Hepatocyte (in vitro differentiated cells): Measurements from ENCODE around the gene ZNF300. TPM values are rescaled to one million over a fixed set of nuclear protein-coding genes. Genes with fewer than 3 reads are reported as not detected.
"Not testable (repeated sequence)": the region's sequence is repeated elsewhere in the genome, so short reads cannot be mapped to it uniquely, and the experiment has no call there.

Experiments used
- DNase-seq: peaks from one replicate; pipeline ENCODE4 v3.0.0-alpha.2; 2016; ENCODE audit warnings: low spot score
- H2AFZ ChIP-seq: fragments of 200-600 bp; sonication (generic); 2 replicates; pipeline ENCODE4 v1.6.0; 2016; ENCODE audit warnings: antibody characterized with exemption, mild to moderate bottlenecking
- H3K27ac ChIP-seq: fragments of 200-600 bp; sonication (generic); 2 replicates; pipeline ENCODE4 v1.5.1; 2016; ENCODE audit warnings: mild to moderate bottlenecking
- H3K27me3 ChIP-seq: fragments of 200-600 bp; sonication (generic); 2 replicates; pipeline ENCODE4 v1.6.1; 2016
- H3K36me3 ChIP-seq: fragments of 200-600 bp; sonication (generic); replicated peaks from 2 replicates; pipeline ENCODE4 v1.5.1; 2016; ENCODE audit warnings: low read depth; ENCODE audit not compliant: insufficient read depth
- H3K4me1 ChIP-seq: fragments of 200-600 bp; sonication (generic); 2 replicates; pipeline ENCODE4 v1.5.1; 2016; ENCODE audit warnings: mild to moderate bottlenecking, moderate library complexity; ENCODE audit not compliant: insufficient read depth
- H3K4me2 ChIP-seq: fragments of 200-600 bp; sonication (generic); 2 replicates; pipeline ENCODE4 v1.6.0; 2016
- H3K4me3 ChIP-seq: fragments of 200-600 bp; sonication (generic); 2 replicates; pipeline ENCODE4 v1.5.1; 2016; ENCODE audit warnings: mild to moderate bottlenecking
- H3K79me2 ChIP-seq: fragments of 200-600 bp; sonication (generic); 2 replicates; pipeline ENCODE4 v1.6.0; 2017; ENCODE audit warnings: mild to moderate bottlenecking
- H3K9me2 ChIP-seq: fragments of 200-600 bp; sonication (generic); replicated peaks from 2 replicates; pipeline ENCODE4 v1.6.0; 2017; ENCODE audit warnings: mild to moderate bottlenecking; ENCODE audit not compliant: insufficient read depth
- H3K9me3 ChIP-seq: fragments of 200-600 bp; sonication (generic); 2 replicates; pipeline ENCODE4 v1.5.1; 2016; ENCODE audit warnings: low read depth, mild to moderate bottlenecking
- H4K20me1 ChIP-seq: fragments of 200-600 bp; sonication (generic); 2 replicates; pipeline ENCODE4 v1.6.0; 2016; ENCODE audit warnings: mild to moderate bottlenecking; ENCODE audit not compliant: insufficient read depth, poor library complexity, severe bottlenecking
- EZH2phosphoT487 ChIP-seq: fragments of 200-600 bp; sonication (generic); IDR thresholded peaks from one replicate; pipeline ENCODE4 v1.6.1; 2018; ENCODE audit warnings: antibody characterized with exemption, mild to moderate bottlenecking, low read depth, moderate library complexity; ENCODE audit not compliant: unreplicated experiment, severe bottlenecking
- WGBS: methylation state at CpG from one replicate; pipeline ENCODE4 v1.1.6; 2016; ENCODE audit warnings: low lambda C conversion rate; ENCODE audit errors: missing lambda C conversion rate; 5-methylcytosine and 5-hydroxymethylcytosine counted together
- polyA plus RNA-seq: library from polyadenylated mRNA; unstranded; fragments of >200 nt; fragmentation: Nextera tagmentation; extraction: Ambion mirVana; gene quantifications from 2 replicates; pipeline ENCODE4 v1.2.1, GENCODE V29; 2016
- total RNA-seq: library from RNA; depleted of rRNA; stranded (reverse); fragments of >200 nt; gene quantifications from 2 replicates; pipeline ENCODE4 v1.2.3, GENCODE V29; 2014
- TF ChIP-seq, protein P1 (sequence below): fragments of 200-600 bp; sonication (generic); IDR thresholded peaks from 2 replicates; pipeline ENCODE4 v1.5.1; 2016; ENCODE audit warnings: antibody characterized with exemption, mild to moderate bottlenecking; ENCODE audit not compliant: poor library complexity

ZNF300 gene
- total and polyA plus RNA-seq, 2 experiments from 2014 or later, result 2.7 to 10.0 TPM

DNA sequence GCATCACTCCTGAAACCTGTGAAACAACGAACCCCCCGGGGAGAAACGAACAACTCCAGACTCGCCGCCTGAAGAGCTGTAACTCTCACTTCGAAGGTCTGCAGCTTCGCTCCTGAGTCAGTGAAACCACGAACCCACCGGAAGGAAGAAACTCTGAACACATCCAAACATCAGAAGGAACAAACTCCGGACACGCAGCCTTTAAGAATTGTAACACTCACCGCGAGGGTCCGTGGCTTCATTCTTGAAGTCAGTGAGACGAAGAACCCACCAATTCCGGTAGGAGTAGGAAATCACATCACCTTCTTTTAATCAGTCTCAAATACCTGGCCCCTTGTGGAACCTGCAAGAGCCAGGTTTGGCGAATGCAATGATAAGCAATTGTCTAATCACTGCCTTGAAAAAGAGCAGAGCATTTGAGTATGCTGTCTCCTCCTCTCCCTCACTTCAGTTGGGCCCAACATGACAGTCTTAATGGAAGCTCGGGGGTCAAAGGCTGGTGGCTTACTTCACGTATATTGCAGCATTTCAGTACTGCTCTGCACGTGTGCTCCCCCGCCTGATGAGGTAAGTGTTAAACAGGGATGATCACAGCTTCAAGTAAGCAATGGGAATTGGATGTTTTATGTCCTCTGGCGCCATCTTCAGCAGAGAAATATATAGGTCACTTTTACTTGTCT is 58.0 kb downstream of the ZNF300 start:
- DNase-seq, result peak; percentile 88
- 62% methylated on average over 22 of the region's 22 CpGs for WGBS
- H3K27ac ChIP-seq, result no peak overlapping the region
- no peaks in the 10 kb centered on the region for H3K36me3 ChIP-seq
- no peaks in the 10 kb centered on the region for H3K27me3 ChIP-seq
- no peaks in the 10 kb centered on the region for H4K20me1 ChIP-seq
- no peaks in the 10 kb centered on the region for H3K79me2 ChIP-seq
- no peaks in the 10 kb centered on the region for H3K9me3 ChIP-seq
- H2AFZ ChIP-seq, result no peak overlapping the region
- H3K9me2 ChIP-seq, result no peaks in the 10 kb centered on the region
- no peak for TF ChIP-seq EZH2phosphoT487
- TF ChIP-seq, protein P1, sequence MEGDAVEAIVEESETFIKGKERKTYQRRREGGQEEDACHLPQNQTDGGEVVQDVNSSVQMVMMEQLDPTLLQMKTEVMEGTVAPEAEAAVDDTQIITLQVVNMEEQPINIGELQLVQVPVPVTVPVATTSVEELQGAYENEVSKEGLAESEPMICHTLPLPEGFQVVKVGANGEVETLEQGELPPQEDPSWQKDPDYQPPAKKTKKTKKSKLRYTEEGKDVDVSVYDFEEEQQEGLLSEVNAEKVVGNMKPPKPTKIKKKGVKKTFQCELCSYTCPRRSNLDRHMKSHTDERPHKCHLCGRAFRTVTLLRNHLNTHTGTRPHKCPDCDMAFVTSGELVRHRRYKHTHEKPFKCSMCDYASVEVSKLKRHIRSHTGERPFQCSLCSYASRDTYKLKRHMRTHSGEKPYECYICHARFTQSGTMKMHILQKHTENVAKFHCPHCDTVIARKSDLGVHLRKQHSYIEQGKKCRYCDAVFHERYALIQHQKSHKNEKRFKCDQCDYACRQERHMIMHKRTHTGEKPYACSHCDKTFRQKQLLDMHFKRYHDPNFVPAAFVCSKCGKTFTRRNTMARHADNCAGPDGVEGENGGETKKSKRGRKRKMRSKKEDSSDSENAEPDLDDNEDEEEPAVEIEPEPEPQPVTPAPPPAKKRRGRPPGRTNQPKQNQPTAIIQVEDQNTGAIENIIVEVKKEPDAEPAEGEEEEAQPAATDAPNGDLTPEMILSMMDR, result peak; percentile 82
- no peaks in the 10 kb centered on the region for H3K4me1 ChIP-seq
- H3K4me3 ChIP-seq, result no peak overlapping the region
- no peak overlapping the region for H3K4me2 ChIP-seq

- whole genome bisulfite sequencing, result 96% methylated on average over 3 of the region's 3 CpGs
- not testable (repeated sequence) for H2AFZ ChIP-seq
Measured at GRCh38 chr5:150846308-150846653, 58.5 kb downstream of the ZNF300 start, which contains the start of gene IRGM. TSS of gene IRGM (plus strand) at chr5:150846521. CDS start at chr5:150848124, 1,603 bp downstream.

DNA sequence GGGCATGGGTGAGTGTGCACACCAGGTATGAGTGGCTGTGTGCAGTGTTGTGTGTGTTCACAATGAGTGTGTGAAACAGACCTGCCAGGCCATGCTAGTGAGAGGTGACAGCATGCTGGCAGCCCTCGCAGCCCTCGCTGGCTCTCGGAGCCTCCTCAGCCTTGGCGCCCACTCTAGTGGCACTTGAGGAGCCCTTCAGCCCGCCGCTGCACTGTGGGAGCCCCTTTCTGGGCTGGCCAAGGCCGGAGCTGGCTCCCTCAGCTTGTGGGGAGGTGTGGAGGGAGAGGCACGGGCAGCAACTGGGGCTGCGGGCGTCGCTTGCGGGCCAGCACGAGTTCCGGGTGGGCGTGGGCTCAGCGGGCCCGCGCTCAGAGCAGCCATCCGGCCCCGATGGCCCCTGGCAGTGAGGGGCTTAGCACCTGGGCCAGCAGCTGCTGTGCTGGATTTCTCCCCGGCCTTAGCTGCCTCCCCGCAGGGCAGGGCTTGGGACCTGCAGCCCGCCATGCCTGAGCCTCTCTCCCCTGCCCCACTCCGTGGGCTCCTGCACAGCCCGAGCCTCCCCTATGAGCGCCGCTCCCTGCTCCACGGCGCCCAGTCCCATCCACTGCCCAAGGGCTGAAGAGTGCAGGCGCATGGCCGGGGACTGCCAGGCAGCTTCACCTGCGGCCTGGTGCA is 59.5 kb downstream of the ZNF300 start:
- H3K9me3 ChIP-seq, H3K4me3 ChIP-seq, H2AFZ ChIP-seq, H3K4me2 ChIP-seq, H4K20me1 ChIP-seq, H3K9me2 ChIP-seq, H3K27me3 ChIP-seq, H3K27ac ChIP-seq, H3K4me1 ChIP-seq, H3K79me2 ChIP-seq, DNase-seq, H3K36me3 ChIP-seq: not testable (repeated sequence)
- 97% methylated on average over 20 of the region's 32 CpGs for WGBS

More at GRCh38 chr5:150846308-150846653, 58.5 kb downstream of the ZNF300 start, which contains the start of gene IRGM:
- DNase-seq, H4K20me1 ChIP-seq, H3K79me2 ChIP-seq, H3K9me2 ChIP-seq, H3K4me3 ChIP-seq, H3K36me3 ChIP-seq, H3K9me3 ChIP-seq, H3K27ac ChIP-seq, H3K4me2 ChIP-seq, H3K4me1 ChIP-seq, H3K27me3 ChIP-seq: not testable (repeated sequence)

Other genes starting within 250 kb of the ZNF300 start
- gene MYOZ3, start 243.7 kb downstream of the ZNF300 start, total RNA-seq, result 0.92 and 1.1 TPM in 2 replicates
- 0.83 and 1.8 TPM in 2 replicates for gene MYOZ3, start 243.7 kb downstream of the ZNF300 start, polyA plus RNA-seq
- 39.3 and 42.6 TPM in 2 replicates for gene RBM22, start 203.9 kb downstream of the ZNF300 start, total RNA-seq
- 32.9 and 38.6 TPM in 2 replicates for gene RBM22, start 203.9 kb downstream of the ZNF300 start, polyA plus RNA-seq
- 50.0 and 63.9 TPM in 2 replicates for gene DCTN4, start 146.0 kb downstream of the ZNF300 start, total RNA-seq
- 18.3 and 22.9 TPM in 2 replicates for gene DCTN4, start 146.0 kb downstream of the ZNF300 start, polyA plus RNA-seq
- 47.7 and 52.2 TPM in 2 replicates for gene SMIM3, start 126.2 kb downstream of the ZNF300 start, total RNA-seq
- gene SMIM3, start 126.2 kb downstream of the ZNF300 start, polyA plus RNA-seq, result 44.2 and 45.5 TPM in 2 replicates
- not detected in 2 replicates for gene IRGM, start 58.5 kb downstream of the ZNF300 start, total RNA-seq
- not detected in 2 replicates for gene IRGM, start 58.5 kb downstream of the ZNF300 start, polyA plus RNA-seq
- gene GPX3, start 115.6 kb upstream of the ZNF300 start, total RNA-seq, result 40.9 and 58.6 TPM in 2 replicates
- 66.2 and 69.9 TPM in 2 replicates for gene GPX3, start 115.6 kb upstream of the ZNF300 start, polyA plus RNA-seq
- 54.3 and 64.6 TPM in 2 replicates for gene TNIP1, start 176.1 kb upstream of the ZNF300 start, total RNA-seq
- gene TNIP1, start 176.1 kb upstream of the ZNF300 start, polyA plus RNA-seq, result 48.0 and 57.0 TPM in 2 replicates